Fibroblast of lung (primary cell): ENCODE measurements around the gene MYH9. TPM values are rescaled to one million over a fixed set of nuclear protein-coding genes. Genes with fewer than 3 reads are reported as not detected.

ENCODE experiments used
- DNase-seq, 2 donors: peaks; one replicate each; pipeline versions ENCODE4 v3.0.0 to v3.0.0-alpha.2; 2010; ENCODE audit warnings: low read depth in 2 of 2
- H2AFZ ChIP-seq: 2 replicates; pipeline ENCODE4 v1.5.1; 2012; ENCODE audit warnings: low read length, control low read depth, inconsistent platforms
- H3K27ac ChIP-seq: 2 replicates; pipeline ENCODE4 v1.5.1; 2011; ENCODE audit warnings: low read length, control low read depth; ENCODE audit not compliant: insufficient read depth
- H3K27me3 ChIP-seq: 2 replicates; pipeline ENCODE4 v1.5.1; 2011; ENCODE audit warnings: mild to moderate bottlenecking, low read length; ENCODE audit not compliant: control insufficient read depth, insufficient read depth
- H3K36me3 ChIP-seq: 2 replicates; pipeline ENCODE4 v1.5.1; 2011; ENCODE audit warnings: low read length; ENCODE audit not compliant: control insufficient read depth, insufficient read depth
- H3K4me1 ChIP-seq: 2 replicates; pipeline ENCODE4 v1.5.1; 2011; ENCODE audit warnings: low read length; ENCODE audit not compliant: control insufficient read depth, insufficient read depth; ENCODE audit errors: extremely low read depth
- H3K4me2 ChIP-seq: 2 replicates; pipeline ENCODE4 v1.5.1; 2011; ENCODE audit warnings: low read length, control low read depth; ENCODE audit not compliant: insufficient read depth; ENCODE audit errors: extremely low read depth
- H3K4me3 ChIP-seq, 4 experiments: fragments of 200-600 bp in 1 of 4; sonication (generic) in 1 of 4; replicated peaks in 1 of 4; 2 replicates each; pipeline ENCODE4 v1.5.1; 2011 to 2016; ENCODE audit warnings: low read length in 4 of 4, low read depth in 3 of 4, mild to moderate bottlenecking in 3 of 4, control low read depth in 2 of 4, inconsistent platforms in 1 of 4, mixed read lengths in 1 of 4; ENCODE audit not compliant: insufficient read depth in 1 of 4; ENCODE audit errors: control extremely low read depth in 1 of 4
- H3K79me2 ChIP-seq: 2 replicates; pipeline ENCODE4 v1.5.1; 2012; ENCODE audit warnings: mild to moderate bottlenecking, low read length, inconsistent platforms; ENCODE audit not compliant: control insufficient read depth, insufficient read depth
- H3K9ac ChIP-seq: 2 replicates; pipeline ENCODE4 v1.5.1; 2011; ENCODE audit warnings: mild to moderate bottlenecking, low read length, control low read depth; ENCODE audit not compliant: insufficient read depth
- H3K9me3 ChIP-seq: 2 replicates; pipeline ENCODE4 v1.5.1; 2012; ENCODE audit warnings: low read depth, low read length; ENCODE audit not compliant: control insufficient read depth, insufficient read depth
- H4K20me1 ChIP-seq: 2 replicates; pipeline ENCODE4 v1.5.1; 2011; ENCODE audit warnings: low read length; ENCODE audit not compliant: control insufficient read depth, insufficient read depth; ENCODE audit errors: extremely low read depth
- EZH2 ChIP-seq: IDR thresholded peaks from 2 replicates; pipeline ENCODE4 v1.5.1; 2012; ENCODE audit warnings: low read length, control low read depth, mild to moderate bottlenecking; ENCODE audit errors: missing control alignments
- polyA plus RNA-seq, 2 donors: library from polyadenylated mRNA; depleted of rRNA in 1 of 2; stranded (reverse) in 1 of 2; unstranded in 1 of 2; fragments of >200 nt; gene quantifications; 2 replicates each; pipeline ENCODE4 v1.2.1, GENCODE V29; 2011 to 2012; ENCODE audit warnings: missing spikeins in 1 of 2
- total RNA-seq: library from RNA; depleted of rRNA; stranded (reverse); fragments of >200 nt; gene quantifications from 2 replicates; pipeline ENCODE4 v1.2.1, GENCODE V29; 2014
- TF ChIP-seq, protein P1 (sequence below), 2 donors: IDR thresholded peaks in 1 of 2; conservative IDR thresholded peaks in 1 of 2; 1 replicate in 1 of 2; 2 replicates in 1 of 2; pipeline ENCODE4 v1.5.1; 2011 to 2012; ENCODE audit warnings: low read length in 2 of 2, control low read depth in 1 of 2, inconsistent platforms in 1 of 2, low read depth in 1 of 2, mild to moderate bottlenecking in 1 of 2

MYH9 gene
- total and polyA plus RNA-seq, 2 donors (not counting 1 experiment from before 2014, with no cell fraction given) = 677 to 796 TPM

DNA sequence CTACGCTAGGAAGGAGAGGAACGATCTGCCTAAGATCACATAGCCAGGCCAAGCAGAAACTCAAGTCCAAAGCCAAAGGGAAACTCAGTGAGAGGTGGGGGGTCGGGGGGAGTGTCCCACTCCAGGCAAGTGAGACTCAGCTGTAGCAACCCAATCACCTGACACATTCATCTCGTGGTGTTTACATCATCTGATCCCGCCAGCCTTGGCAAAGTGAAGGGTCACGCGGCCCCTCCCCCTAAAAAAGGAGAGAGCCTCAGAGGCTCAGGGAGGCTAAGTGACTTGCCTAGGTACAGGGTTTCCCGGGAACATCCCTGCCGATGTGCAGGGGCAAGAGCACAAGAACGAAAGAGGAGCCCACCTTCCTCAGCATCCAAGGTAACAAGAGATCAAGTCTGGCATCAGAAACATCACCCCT is 21.5 kb downstream of the MYH9 start:
- Histone ChIP-seq H3K4me3 (peak overlapping the region in 1 of 4 experiments; percentile 34), H3K9me3 (no peaks in the 10 kb centered on the region), H3K27me3 (no peaks in the 10 kb centered on the region), H3K4me1 (peaks cover 85% of the 10 kb centered on the region), H2AFZ (no peak overlapping the region), H3K79me2 (peaks cover 100% of the 10 kb centered on the region), H3K27ac (peak overlapping the region; percentile 90), H3K36me3 (peaks cover 6% of the 10 kb centered on the region), H3K9ac (peak overlapping the region; percentile 9), H4K20me1 (peaks cover 5% of the 10 kb centered on the region), H3K4me2 (peak overlapping the region; percentile 61)
- no peak for TF ChIP-seq EZH2
- TF ChIP-seq, protein P1, sequence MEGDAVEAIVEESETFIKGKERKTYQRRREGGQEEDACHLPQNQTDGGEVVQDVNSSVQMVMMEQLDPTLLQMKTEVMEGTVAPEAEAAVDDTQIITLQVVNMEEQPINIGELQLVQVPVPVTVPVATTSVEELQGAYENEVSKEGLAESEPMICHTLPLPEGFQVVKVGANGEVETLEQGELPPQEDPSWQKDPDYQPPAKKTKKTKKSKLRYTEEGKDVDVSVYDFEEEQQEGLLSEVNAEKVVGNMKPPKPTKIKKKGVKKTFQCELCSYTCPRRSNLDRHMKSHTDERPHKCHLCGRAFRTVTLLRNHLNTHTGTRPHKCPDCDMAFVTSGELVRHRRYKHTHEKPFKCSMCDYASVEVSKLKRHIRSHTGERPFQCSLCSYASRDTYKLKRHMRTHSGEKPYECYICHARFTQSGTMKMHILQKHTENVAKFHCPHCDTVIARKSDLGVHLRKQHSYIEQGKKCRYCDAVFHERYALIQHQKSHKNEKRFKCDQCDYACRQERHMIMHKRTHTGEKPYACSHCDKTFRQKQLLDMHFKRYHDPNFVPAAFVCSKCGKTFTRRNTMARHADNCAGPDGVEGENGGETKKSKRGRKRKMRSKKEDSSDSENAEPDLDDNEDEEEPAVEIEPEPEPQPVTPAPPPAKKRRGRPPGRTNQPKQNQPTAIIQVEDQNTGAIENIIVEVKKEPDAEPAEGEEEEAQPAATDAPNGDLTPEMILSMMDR (conservative IDR thresholded peaks at IDR 0.05 in 1 of 2, IDR thresholded peaks at IDR 0.05 in 1 of 2; ENCODE audit: low read depth in 1 of 2, low read length in 2 of 2) = no peak
- peak; percentile 60 to 75 for DNase-seq

GRCh38 chr22:36365020-36365411 is 22.8 kb downstream of the MYH9 start:
- Histone ChIP-seq H3K9me3 (no peaks in the 10 kb centered on the region), H3K79me2 (peaks cover 98% of the 10 kb centered on the region), H3K4me1 (peaks cover 83% of the 10 kb centered on the region), H3K36me3 (peaks cover 6% of the 10 kb centered on the region), H3K27ac (peak overlapping the region; percentile 90), H4K20me1 (peaks cover 3% of the 10 kb centered on the region), H3K9ac (peak overlapping the region; percentile 43), H2AFZ (no peak overlapping the region), H3K4me2 (peak overlapping the region; percentile 54), H3K27me3 (no peaks in the 10 kb centered on the region), H3K4me3 (peak overlapping the region in 1 of 4 experiments; percentile 14)
- TF ChIP-seq EZH2 = no peak
- TF ChIP-seq, protein P1 (conservative IDR thresholded peaks at IDR 0.05 in 1 of 2, IDR thresholded peaks at IDR 0.05 in 1 of 2; ENCODE audit: low read depth in 1 of 2, low read length in 2 of 2) = no peak
- peak; percentile 98 for DNase-seq

GRCh38 chr22:36364255-36365019 is 23.3 kb downstream of the MYH9 start:
- Histone ChIP-seq H4K20me1 (peaks cover 3% of the 10 kb centered on the region), H3K4me3 (no peak overlapping the region), H3K4me1 (peaks cover 83% of the 10 kb centered on the region), H3K27me3 (no peaks in the 10 kb centered on the region), H3K4me2 (peak overlapping the region; percentile 54), H3K9ac (peak overlapping the region; percentile 40), H3K79me2 (peaks cover 98% of the 10 kb centered on the region), H3K9me3 (no peaks in the 10 kb centered on the region), H2AFZ (no peak overlapping the region), H3K27ac (peak overlapping the region; percentile 90), H3K36me3 (peaks cover 8% of the 10 kb centered on the region)
- no peak for DNase-seq
- TF ChIP-seq, protein P1 (conservative IDR thresholded peaks at IDR 0.05 in 1 of 2, IDR thresholded peaks at IDR 0.05 in 1 of 2; ENCODE audit: low read depth in 1 of 2, low read length in 2 of 2) = no peak
- TF ChIP-seq EZH2 = no peak
